ENCODE results near the gene DKK2. TPM values are rescaled to one million over a fixed set of nuclear protein-coding genes. Genes with fewer than 3 reads are reported as not detected.

DKK2 gene
- total and polyA plus RNA-seq, 2 of the 13 experiments (the other 11 are each of a cell fraction or from before 2014, with no cell fraction given): not detected

GRCh38 chr4:107034996-107035818, 906 bp downstream of the DKK2 start:
- no peak for TF ChIP-seq ZNF609 (CRISPR knock-in tag; IDR thresholded peaks at IDR 0.05; ENCODE audit: borderline replicate concordance)
- H3K9me3 ChIP-seq (ENCODE audit: low read length): no peaks in the 10 kb centered on the region
- no peaks in the 10 kb centered on the region for H3K79me2 ChIP-seq (ENCODE audit: insufficient read depth, low read length)
- H3K4me3 ChIP-seq (replicated peaks in 1 of 3; ENCODE audit: insufficient read depth in 1 of 3, low read depth in 2 of 3, low read length in 3 of 3): no peak overlapping the region
- in situ Hi-C loops (cut with HindIII; ENCODE audit: extremely low pct_ligation_motif_present, low pct_unique_long_range_greater_than_20kb) (no loop called here), intact Hi-C loops (cut with micrococcal nuclease; ENCODE audit: unreplicated experiment) (loop anchor here (5.0 kb wide), 1 partner anchor 763 kb away; no protein-coding TSS in a partner anchor)
- no peaks in the 10 kb centered on the region; a peak in 1 of 5 replicates for H3K27me3 ChIP-seq (ENCODE audit: control insufficient read depth in 1 of 2, insufficient read depth in 2 of 2, low read length in 2 of 2)
- ATAC-seq (no peak), DNase-seq (ENCODE audit: low spot score) (no peak), FAIRE-seq (no peak)
- WGBS (ENCODE audit: low lambda C conversion rate): 63% methylated on average over 19 of the region's 39 CpGs
- ChIA-PET POLR2A (no interaction called here), CTCF (ENCODE audit: low intra/inter-chr PET ratio, low total read pairs) (no interaction called here)
- no peak overlapping the region for H3K4me2 ChIP-seq (ENCODE audit: low read depth, low read length)
- no TSS peak for BruUV-seq (replicated peaks)
- no peaks in the 10 kb centered on the region for H3K36me3 ChIP-seq (replicated peaks in 1 of 2; ENCODE audit: control insufficient read depth in 1 of 2, insufficient read depth in 2 of 2, low read length in 2 of 2)
- H3K4me1 ChIP-seq (ENCODE audit: insufficient read depth, low read length): peaks cover 10% of the 10 kb centered on the region; the same call in 1 of the 2 replicates
- H3K27ac ChIP-seq (ENCODE audit: extremely low read length, insufficient read depth, low read length): no peak overlapping the region
- H3K9ac ChIP-seq (ENCODE audit: insufficient read depth, low read depth, low read length): no peak overlapping the region
- no peaks in the 10 kb centered on the region for H4K20me1 ChIP-seq (ENCODE audit: insufficient read depth, low read length)
- no peak overlapping the region for H2AFZ ChIP-seq (ENCODE audit: low read length)
